Neural progenitor cell (in vitro differentiated cells): ENCODE data around the gene IREB2. TPM values are rescaled to one million over a fixed set of nuclear protein-coding genes. Genes with fewer than 3 reads are reported as not detected.

Experiments used
- DNase-seq: peaks from one replicate; pipeline ENCODE4 v3.0.0-alpha.2; 2016; ENCODE audit warnings: low spot score
- H2AFZ ChIP-seq: fragments of 200-600 bp; sonication (generic); replicated peaks from 2 replicates; pipeline ENCODE4 v1.6.1; 2016; ENCODE audit warnings: antibody characterized with exemption
- H3F3A ChIP-seq: fragments of 200-600 bp; sonication (generic); 2 replicates; pipeline ENCODE4 v1.6.1; 2016; ENCODE audit warnings: antibody characterized with exemption, low read depth
- H3K27ac ChIP-seq: fragments of 200-600 bp; sonication (generic); 2 replicates; pipeline ENCODE4 v1.5.1; 2016; ENCODE audit warnings: mild to moderate bottlenecking
- H3K27me3 ChIP-seq: fragments of 200-600 bp; sonication (generic); 2 replicates; pipeline ENCODE4 v1.6.1; 2016; ENCODE audit warnings: mild to moderate bottlenecking, moderate library complexity
- H3K36me3 ChIP-seq: fragments of 200-600 bp; sonication (generic); 2 replicates; pipeline ENCODE4 v1.5.1; 2016
- H3K4me1 ChIP-seq: fragments of 200-600 bp; sonication (generic); 2 replicates; pipeline ENCODE4 v1.6.1; 2016; ENCODE audit warnings: mixed run types
- H3K4me2 ChIP-seq: fragments of 200-600 bp; sonication (generic); 2 replicates; pipeline ENCODE4 v1.6.1; 2016
- H3K4me3 ChIP-seq: fragments of 200-600 bp; sonication (generic); 2 replicates; pipeline ENCODE4 v1.5.1; 2016
- H3K79me2 ChIP-seq: fragments of 200-600 bp; sonication (generic); 2 replicates; pipeline ENCODE4 v1.6.1; 2016; ENCODE audit warnings: low read depth
- H3K9ac ChIP-seq: fragments of 200-600 bp; sonication (generic); 2 replicates; pipeline ENCODE4 v1.6.1; 2016
- H3K9me3 ChIP-seq: fragments of 200-600 bp; sonication (generic); 2 replicates; pipeline ENCODE4 v1.5.1; 2016; ENCODE audit warnings: low read depth
- H4K20me1 ChIP-seq: fragments of 200-600 bp; sonication (generic); 2 replicates; pipeline ENCODE4 v1.6.1; 2016; ENCODE audit warnings: low read depth
- H3K27ac Mint-ChIP-seq: 3 replicates; pipeline ENCODE4 v1.8.0; 2021; ENCODE audit warnings: mixed read lengths
- H3K27me3 Mint-ChIP-seq: 2 replicates; pipeline ENCODE4 v1.8.0; 2022; ENCODE audit warnings: low read depth, mild to moderate bottlenecking, inconsistent platforms, moderate library complexity, mixed read lengths; ENCODE audit not compliant: insufficient read depth
- H3K36me3 Mint-ChIP-seq: 3 replicates; pipeline ENCODE4 v1.8.0; 2021; ENCODE audit warnings: mixed read lengths
- H3K4me1 Mint-ChIP-seq: 3 replicates; pipeline ENCODE4 v1.8.0; 2021; ENCODE audit warnings: mixed read lengths
- H3K4me3 Mint-ChIP-seq: 3 replicates; pipeline ENCODE4 v1.8.0; 2021; ENCODE audit warnings: mild to moderate bottlenecking, moderate library complexity, mixed read lengths
- H3K9me3 Mint-ChIP-seq: 3 replicates; pipeline ENCODE4 v1.8.0; 2020; ENCODE audit warnings: mixed read lengths
- CTCF ChIP-seq: fragments of 200-600 bp; sonication (generic); IDR thresholded peaks from 2 replicates; pipeline ENCODE4 v1.5.1; 2017; ENCODE audit warnings: antibody characterized with exemption, mild to moderate bottlenecking
- EZH2 ChIP-seq: fragments of 200-600 bp; sonication (generic); IDR thresholded peaks from 2 replicates; pipeline ENCODE4 v1.6.1; 2017; ENCODE audit warnings: antibody characterized with exemption, mild to moderate bottlenecking, moderate library complexity
- EZH2phosphoT487 ChIP-seq: fragments of 200-600 bp; sonication (generic); IDR thresholded peaks from 2 replicates; pipeline ENCODE4 v1.6.1; 2017; ENCODE audit warnings: antibody characterized with exemption
- total RNA-seq: library from RNA; depleted of rRNA; stranded (reverse); fragments of >200 nt; gene quantifications from 2 replicates; pipeline ENCODE4 v1.2.3, GENCODE V29; 2015; ENCODE audit warnings: low replicate concordance

The IREB2 gene
- total RNA-seq, 1 donor from 2014 or later, result 87.7 TPM

GRCh38 chr15:78481917-78482316 lies 43.9 kb downstream of the IREB2 start:
- Mint-ChIP-seq H3K4me3 (no peak overlapping the region), H3K27ac (no peak overlapping the region), H3K27me3 (no peaks in the 10 kb centered on the region), H3K36me3 (peaks cover 15% of the 10 kb centered on the region), H3K4me1 (no peaks in the 10 kb centered on the region), H3K9me3 (no peaks in the 10 kb centered on the region)
- Histone ChIP-seq H4K20me1 (no peaks in the 10 kb centered on the region), H3K79me2 (no peaks in the 10 kb centered on the region), H3K36me3 (peaks cover 43% of the 10 kb centered on the region), H3K27ac (peak overlapping the region; percentile 20), H3K4me3 (no peak overlapping the region), H3K9me3 (no peaks in the 10 kb centered on the region), H3K9ac (no peak overlapping the region), H3K27me3 (no peaks in the 10 kb centered on the region), H3F3A (peaks cover 36% of the 10 kb centered on the region), H3K4me1 (no peaks in the 10 kb centered on the region), H2AFZ (no peak overlapping the region), H3K4me2 (no peak overlapping the region)
- no peak for TF ChIP-seq EZH2phosphoT487
- TF ChIP-seq CTCF, result no peak
- no peak for TF ChIP-seq EZH2
- no peak for DNase-seq

- no peak for DNase-seq
- no peak for TF ChIP-seq EZH2
- no peak for TF ChIP-seq EZH2phosphoT487
- no peak for TF ChIP-seq CTCF
- Histone ChIP-seq H2AFZ (no peak overlapping the region), H3K4me1 (no peaks in the 10 kb centered on the region), H3K4me2 (no peak overlapping the region), H3F3A (peaks cover 13% of the 10 kb centered on the region), H3K9ac (no peak overlapping the region), H3K4me3 (no peak overlapping the region), H3K9me3 (no peaks in the 10 kb centered on the region), H3K27ac (no peak overlapping the region), H4K20me1 (no peaks in the 10 kb centered on the region), H3K27me3 (no peaks in the 10 kb centered on the region), H3K36me3 (peaks cover 33% of the 10 kb centered on the region), H3K79me2 (no peaks in the 10 kb centered on the region)
- H3K27me3 Mint-ChIP-seq, result no peaks in the 10 kb centered on the region
- H3K4me3 Mint-ChIP-seq, result no peak overlapping the region
- H3K27ac Mint-ChIP-seq, result no peak overlapping the region
- H3K9me3 Mint-ChIP-seq, result no peaks in the 10 kb centered on the region
- H3K4me1 Mint-ChIP-seq, result no peaks in the 10 kb centered on the region
- H3K36me3 Mint-ChIP-seq, result peaks cover 33% of the 10 kb centered on the region
These were observed 54.9 kb downstream of the IREB2 start for GRCh38 chr15:78492872-78493271.

DNA sequence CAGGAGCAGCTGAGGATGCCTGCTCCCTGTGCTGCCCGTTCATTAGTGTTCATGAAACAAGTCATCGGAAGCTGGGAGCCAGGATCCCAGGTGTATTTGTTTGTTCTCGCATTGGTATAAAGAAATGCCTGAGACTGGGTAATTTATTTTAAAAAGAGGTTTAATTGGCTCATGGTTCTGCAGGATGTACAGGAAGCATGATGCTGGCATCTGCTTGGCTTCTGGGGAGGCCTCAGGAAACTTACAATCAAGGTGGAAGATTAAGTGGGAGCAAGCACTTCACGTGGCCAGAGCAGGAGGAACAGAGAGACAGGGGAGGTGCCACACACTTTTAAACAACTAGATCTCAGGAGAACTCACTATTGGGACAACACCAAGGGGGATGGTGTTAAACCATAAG lies 63.8 kb downstream of the IREB2 start:
- Mint-ChIP-seq H3K4me1 (peaks cover 6% of the 10 kb centered on the region), H3K36me3 (peaks cover 25% of the 10 kb centered on the region), H3K27ac (no peak overlapping the region), H3K9me3 (peaks cover 6% of the 10 kb centered on the region), H3K27me3 (peaks cover 4% of the 10 kb centered on the region), H3K4me3 (no peak overlapping the region)
- Histone ChIP-seq H3K9me3 (no peaks in the 10 kb centered on the region), H3K36me3 (peaks cover 36% of the 10 kb centered on the region), H3K4me3 (no peak overlapping the region), H3K4me2 (no peak overlapping the region), H3K4me1 (no peaks in the 10 kb centered on the region), H3K9ac (no peak overlapping the region), H3K79me2 (no peaks in the 10 kb centered on the region), H3F3A (peaks cover 24% of the 10 kb centered on the region), H2AFZ (no peak overlapping the region), H4K20me1 (no peaks in the 10 kb centered on the region), H3K27ac (no peak overlapping the region), H3K27me3 (no peaks in the 10 kb centered on the region)
- TF ChIP-seq CTCF, result no peak
- no peak for DNase-seq

DNA sequence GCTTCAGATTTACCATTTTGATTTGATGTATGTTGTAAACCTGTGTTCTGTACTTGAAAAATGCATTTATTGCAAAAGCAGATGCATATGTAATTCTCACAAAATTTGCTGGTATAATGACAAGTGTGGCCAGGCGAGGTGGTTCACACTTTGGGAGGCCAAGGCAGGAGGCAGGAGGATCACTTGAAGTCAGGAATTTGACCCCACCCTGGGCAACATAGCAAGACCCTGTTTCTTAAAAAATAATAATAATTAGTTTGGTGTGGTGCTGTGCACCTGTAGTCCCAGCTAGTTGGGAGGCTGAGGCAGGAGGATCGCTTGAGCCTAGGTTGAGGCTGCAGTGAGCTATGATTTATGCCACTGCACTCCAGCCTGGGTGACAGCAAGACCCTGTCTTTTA lies 64.6 kb downstream of the IREB2 start:
- no peaks in the 10 kb centered on the region for H4K20me1 ChIP-seq
- Mint-ChIP-seq H3K4me3 (no peak overlapping the region), H3K4me1 (peaks cover 9% of the 10 kb centered on the region), H3K27me3 (peaks cover 4% of the 10 kb centered on the region), H3K27ac (no peak overlapping the region), H3K36me3 (peaks cover 25% of the 10 kb centered on the region), H3K9me3 (peaks cover 6% of the 10 kb centered on the region)
- TF ChIP-seq CTCF (no peak), EZH2phosphoT487 (no peak), EZH2 (no peak)
- no peak overlapping the region for H3K9ac ChIP-seq
- no peaks in the 10 kb centered on the region for H3K79me2 ChIP-seq
- H3K9me3 ChIP-seq, result no peaks in the 10 kb centered on the region
- no peak overlapping the region for H3K27ac ChIP-seq
- H3K4me1 ChIP-seq, result no peaks in the 10 kb centered on the region
- peaks cover 29% of the 10 kb centered on the region for H3K36me3 ChIP-seq
- H3K4me3 ChIP-seq, result no peak overlapping the region
- no peak overlapping the region for H3K4me2 ChIP-seq
- no peak overlapping the region for H2AFZ ChIP-seq
- peaks cover 2% of the 10 kb centered on the region for H3K27me3 ChIP-seq
- no peak for DNase-seq
- H3F3A ChIP-seq, result peaks cover 30% of the 10 kb centered on the region
